GM12878 (cell line): Measurements from ENCODE around the gene DRD3. TPM values are rescaled to one million over a fixed set of nuclear protein-coding genes. Genes with fewer than 3 reads are reported as not detected.

Experiments used
- BHLHE40 ChIP-seq, 2 experiments: fragments of 450-650 bp in 1 of 2; IDR thresholded peaks; 2 replicates each; pipeline ENCODE4 v1.6.1; 2011 to 2017; ENCODE audit warnings: low read depth in 2 of 2, borderline replicate concordance in 1 of 2, improper control_type of control experiment in 1 of 2, low read length in 1 of 2, mild to moderate bottlenecking in 1 of 2
- CHD2 ChIP-seq: IDR thresholded peaks from 2 replicates; pipeline ENCODE4 v1.6.1; 2011; ENCODE audit warnings: low read depth, low read length, improper control_type of control experiment, borderline replicate concordance
- CUX1 ChIP-seq: IDR thresholded peaks from 2 replicates; pipeline ENCODE4 v1.6.1; 2012; ENCODE audit warnings: improper control_type of control experiment, low read depth, low read length; ENCODE audit not compliant: insufficient replicate concordance
- EP300 ChIP-seq, 2 experiments: fragments of 150-350 bp in 1 of 2; IDR thresholded peaks; 2 replicates each; pipeline ENCODE4 v1.6.1; 2011 to 2012; ENCODE audit warnings: low read depth in 2 of 2, low read length in 2 of 2, borderline replicate concordance in 1 of 2, improper control_type of control experiment in 1 of 2, inconsistent platforms in 1 of 2; ENCODE audit not compliant: control insufficient read depth in 1 of 2
- HDGF ChIP-seq: fragments of 450-650 bp; IDR thresholded peaks from 2 replicates; pipeline ENCODE4 v1.6.1; 2016; ENCODE audit warnings: antibody characterized with exemption
- HSF1 ChIP-seq: fragments of 150-350 bp; IDR thresholded peaks from 2 replicates; pipeline ENCODE4 v1.6.1; 2014; ENCODE audit warnings: mild to moderate bottlenecking, low read depth, low read length
- MLLT1 ChIP-seq: fragments of 450-650 bp; IDR thresholded peaks from 2 replicates; pipeline ENCODE4 v1.6.1; 2016; ENCODE audit warnings: mild to moderate bottlenecking
- PAX8 ChIP-seq: fragments of 450-650 bp; IDR thresholded peaks from 2 replicates; pipeline ENCODE4 v1.6.1; 2017; ENCODE audit warnings: mild to moderate bottlenecking, moderate library complexity
- PML ChIP-seq: IDR thresholded peaks from 2 replicates; pipeline ENCODE4 v1.6.1; 2012; ENCODE audit warnings: low read length, inconsistent platforms
- RBBP5 ChIP-seq: fragments of 200-600 bp; sonication (generic); conservative IDR thresholded peaks from 2 replicates; pipeline ENCODE4 v1.6.1; 2016
- REST ChIP-seq: IDR thresholded peaks from 2 replicates; pipeline ENCODE4 v1.6.1; 2012; ENCODE audit warnings: mild to moderate bottlenecking, low read depth, low read length
- SKIL ChIP-seq: fragments of 450-650 bp; IDR thresholded peaks from 2 replicates; pipeline ENCODE4 v1.6.1; 2017; ENCODE audit warnings: mild to moderate bottlenecking, low read depth, inconsistent platforms; ENCODE audit not compliant: poor library complexity, severe bottlenecking
- STAT3 ChIP-seq: IDR thresholded peaks from 2 replicates; pipeline ENCODE4 v1.6.1; 2011; ENCODE audit warnings: low read depth, low read length, improper control_type of control experiment
- polyA plus RNA-seq, 11 experiments: library from polyadenylated mRNA; depleted of rRNA in 4 of 11; unstranded in 6 of 11; stranded (reverse) in 5 of 11; fragments of >200 nt; fragmentation: Nextera tagmentation in 4 of 11; fragmentation: Illumina TruSeq in 1 of 11; extraction: Ambion mirVana in 4 of 11; extraction: Trizol in 1 of 11; gene quantifications; 1 replicate in 1 of 11; 2 replicates in 10 of 11; pipeline versions ENCODE4 v1.2.1 to v1.2.3, GENCODE V29; 2011 to 2016; ENCODE audit warnings: inconsistent platforms in 2 of 11, missing spikeins in 2 of 11, low read depth in 1 of 11
- total RNA-seq, 4 experiments: library from RNA; depleted of rRNA in 3 of 4; stranded (reverse); fragments of >200 nt in 3 of 4; fragmentation: Illumina TruSeq in 1 of 4; extraction: Trizol in 1 of 4; gene quantifications; 2 replicates each; pipeline versions ENCODE4 v1.2.1 to v1.2.3, GENCODE V29; 2013 to 2021

The DRD3 gene
- total and polyA plus RNA-seq, 10 of the 15 experiments (the other 5 are each of a cell fraction or from before 2014, with no cell fraction given): not detected

- TF ChIP-seq MLLT1 (0 out of 2 replicates have a peak, but pooled peaks have one; percentile 66), CUX1 (no peak), EP300 (IDR thresholded peaks at IDR 0.05; ENCODE audit: borderline replicate concordance in 1 of 2, control insufficient read depth in 1 of 2, low read depth in 2 of 2, low read length in 2 of 2) (peak; percentile 86 to 91), STAT3 (no peak), SKIL (peak; percentile 74), RBBP5 (0 out of 2 replicates have a peak, but pooled peaks have one; percentile 33), REST (no peak), PAX8 (no peak), CHD2 (no peak), HSF1 (no peak), HDGF (no peak), BHLHE40 (IDR thresholded peaks at IDR 0.05; ENCODE audit: borderline replicate concordance in 1 of 2, low read depth in 2 of 2, low read length in 1 of 2) (peak; percentile 37 to 76; a peak in 3 of 4 replicates), PML (0 out of 2 replicates have a peak, but pooled peaks have one; percentile 18)
These were observed 35.0 kb upstream of the DRD3 start (continued) for GRCh38 chr3:114213627-114214541.
